ENCODE measurements around the gene DUSP14.

- TF ChIP-seq, protein P1, sequence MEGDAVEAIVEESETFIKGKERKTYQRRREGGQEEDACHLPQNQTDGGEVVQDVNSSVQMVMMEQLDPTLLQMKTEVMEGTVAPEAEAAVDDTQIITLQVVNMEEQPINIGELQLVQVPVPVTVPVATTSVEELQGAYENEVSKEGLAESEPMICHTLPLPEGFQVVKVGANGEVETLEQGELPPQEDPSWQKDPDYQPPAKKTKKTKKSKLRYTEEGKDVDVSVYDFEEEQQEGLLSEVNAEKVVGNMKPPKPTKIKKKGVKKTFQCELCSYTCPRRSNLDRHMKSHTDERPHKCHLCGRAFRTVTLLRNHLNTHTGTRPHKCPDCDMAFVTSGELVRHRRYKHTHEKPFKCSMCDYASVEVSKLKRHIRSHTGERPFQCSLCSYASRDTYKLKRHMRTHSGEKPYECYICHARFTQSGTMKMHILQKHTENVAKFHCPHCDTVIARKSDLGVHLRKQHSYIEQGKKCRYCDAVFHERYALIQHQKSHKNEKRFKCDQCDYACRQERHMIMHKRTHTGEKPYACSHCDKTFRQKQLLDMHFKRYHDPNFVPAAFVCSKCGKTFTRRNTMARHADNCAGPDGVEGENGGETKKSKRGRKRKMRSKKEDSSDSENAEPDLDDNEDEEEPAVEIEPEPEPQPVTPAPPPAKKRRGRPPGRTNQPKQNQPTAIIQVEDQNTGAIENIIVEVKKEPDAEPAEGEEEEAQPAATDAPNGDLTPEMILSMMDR (IDR thresholded peaks at IDR 0.05), result no peak
- TF ChIP-seq EZH2 (IDR thresholded peaks at IDR 0.05) (no peak), EZH2phosphoT487 (IDR thresholded peaks at IDR 0.05) (no peak)
Observed at GRCh38 chr17:37465069-37465616, 24.5 kb upstream of the DUSP14 start.
